Stimulated activated CD4-positive, alpha-beta T cell treated with anti-CD3 and anti-CD28 coated beads, TNF-alpha, amount 100 ng/mL, for 4 hours (primary cell): ENCODE results near the gene CDK19.

Experiments
- DNase-seq, 3 experiments: peaks; one replicate each; pipeline ENCODE4 v3.0.0-alpha.2; 2020; ENCODE audit warnings: low read depth in 3 of 3

CDK19 gene

GRCh38 chr6:110660066-110660655, 155.1 kb downstream of the CDK19 start:
- DNase-seq: no peak

GRCh38 chr6:110658631-110659211, 156.5 kb downstream of the CDK19 start:
- DNase-seq: no peak

DNA sequence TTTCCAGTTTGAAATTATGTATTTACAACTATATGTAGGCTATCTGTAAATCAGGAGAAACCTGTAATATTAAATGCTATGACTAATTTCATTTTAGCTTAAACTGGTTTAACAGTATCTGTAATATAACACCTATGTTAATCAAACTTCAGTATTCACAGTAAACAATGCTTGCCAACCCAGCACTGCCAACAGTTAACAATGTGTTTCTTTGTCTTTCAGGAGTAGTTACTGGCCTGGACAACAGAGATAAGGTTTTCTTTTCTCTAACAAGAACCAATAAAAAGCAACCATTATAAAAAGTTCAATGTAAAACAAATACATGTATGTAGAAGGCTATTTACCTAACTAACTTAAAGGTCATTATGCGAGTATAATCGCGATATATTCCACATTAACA, 158.8 kb downstream of the CDK19 start:
- no peak for DNase-seq

DNA sequence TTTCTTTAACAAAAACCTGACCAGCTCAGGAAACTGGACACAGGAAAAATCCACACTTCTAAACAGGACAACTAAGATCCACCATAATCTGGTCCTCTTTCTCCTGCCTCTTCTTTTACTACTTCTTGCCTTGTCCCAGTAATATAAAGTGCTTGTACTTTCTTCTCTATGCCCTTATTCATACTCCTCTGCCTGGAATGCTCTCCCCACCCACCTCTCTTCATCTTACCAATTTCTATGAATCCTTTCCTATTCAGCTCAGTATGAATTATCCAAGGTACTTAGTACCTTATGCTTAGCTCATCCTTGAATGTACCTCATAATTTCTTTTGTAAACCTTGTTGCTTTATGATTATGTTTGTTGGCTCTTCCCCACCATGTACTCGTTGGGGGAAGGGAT, 159.4 kb downstream of the CDK19 start:
- no peak for DNase-seq

- no peak for DNase-seq
These were observed 161.0 kb downstream of the CDK19 start for GRCh38 chr6:110654096-110654820.

GRCh38 chr6:110653381-110653780, 161.9 kb downstream of the CDK19 start:
- no peak for DNase-seq

- DNase-seq: no peak
These were observed 162.7 kb downstream of the CDK19 start for GRCh38 chr6:110652520-110652919.

DNA sequence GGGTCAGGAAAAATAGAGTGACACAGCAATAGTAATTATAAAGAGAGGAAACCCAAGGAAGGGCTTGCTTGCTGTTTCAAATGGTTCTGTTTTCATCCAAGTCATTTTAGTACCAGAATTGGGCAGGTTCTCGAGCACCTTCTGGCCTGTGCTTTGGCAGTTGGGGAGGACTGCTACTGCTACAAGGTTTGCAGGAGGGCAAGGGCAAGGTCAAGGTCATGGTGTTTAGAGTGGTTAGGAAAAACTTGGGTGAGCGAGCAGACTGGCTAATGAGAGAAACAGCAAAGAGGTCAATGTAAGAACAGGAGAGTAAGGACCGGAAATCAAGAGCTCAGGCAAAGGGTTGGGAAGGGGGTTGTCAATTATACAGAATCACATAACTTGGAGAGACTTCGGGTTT, 164.5 kb downstream of the CDK19 start:
- no peak for DNase-seq

DNA sequence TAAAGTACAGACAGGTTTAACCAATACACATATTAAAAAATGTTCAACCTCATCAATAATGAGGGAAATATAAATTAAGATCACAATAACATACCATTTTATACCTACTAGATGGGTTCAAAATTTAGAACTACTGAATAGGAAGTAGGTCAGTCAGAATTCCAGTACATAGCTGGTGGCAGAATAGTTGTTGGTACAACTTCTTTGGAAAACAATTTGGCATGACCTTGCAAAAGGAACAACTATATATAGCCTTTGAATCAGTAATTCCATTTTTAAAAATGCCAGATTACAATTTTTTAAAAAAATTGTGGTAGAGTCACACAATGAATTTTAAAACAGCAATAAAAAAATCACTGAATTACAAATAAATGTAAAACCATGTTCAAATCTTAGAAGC, 165.6 kb downstream of the CDK19 start:
- DNase-seq: no peak

DNA sequence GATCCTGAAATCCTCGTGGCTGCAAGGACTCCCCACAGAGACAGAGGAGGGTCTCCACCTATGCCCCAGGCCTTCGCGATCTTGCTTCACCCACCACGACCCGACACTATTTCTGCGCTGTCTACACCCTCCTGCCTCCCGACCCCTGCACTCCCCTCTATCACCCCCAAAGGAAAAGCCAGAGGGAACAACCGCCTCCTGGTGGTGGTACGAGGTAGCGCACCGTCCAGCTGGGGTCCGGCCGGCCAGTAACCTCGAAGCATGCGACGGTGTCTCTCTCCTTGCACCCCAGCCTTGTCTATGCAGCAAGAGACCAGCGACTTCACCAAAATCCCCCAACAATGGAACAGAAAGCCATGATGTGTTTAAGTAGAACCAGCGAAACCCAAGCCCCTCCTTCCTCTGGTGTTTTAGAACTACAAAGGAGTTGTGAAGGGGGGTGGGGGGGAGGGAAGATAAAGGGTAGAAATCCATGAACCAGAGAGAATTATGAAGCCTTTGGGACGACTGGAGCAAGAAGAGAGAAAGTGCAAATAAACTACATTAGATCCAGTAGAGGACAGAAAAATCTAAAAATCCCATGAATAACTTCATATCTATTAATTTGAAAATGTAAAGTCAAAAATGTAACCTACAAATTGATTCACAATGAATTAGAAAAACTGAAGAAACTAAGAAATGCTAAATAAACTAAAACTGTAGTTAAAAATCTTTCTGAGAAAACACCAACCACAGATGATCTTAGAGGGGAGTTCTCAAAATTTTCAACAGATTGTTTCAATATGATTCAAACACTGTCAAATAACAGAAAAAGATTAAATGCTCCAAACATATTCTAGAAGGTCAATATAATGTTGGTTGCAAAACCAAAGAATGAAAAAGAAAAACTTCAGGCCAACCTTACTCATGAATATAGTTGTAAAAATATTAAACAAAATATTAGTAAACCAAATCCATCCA, 168.0 kb downstream of the CDK19 start:
- DNase-seq: no peak

- DNase-seq: no peak
These were observed 168.9 kb downstream of the CDK19 start for GRCh38 chr6:110646419-110646698.

GRCh38 chr6:110645685-110646418, 169.4 kb downstream of the CDK19 start:
- no peak for DNase-seq

DNA sequence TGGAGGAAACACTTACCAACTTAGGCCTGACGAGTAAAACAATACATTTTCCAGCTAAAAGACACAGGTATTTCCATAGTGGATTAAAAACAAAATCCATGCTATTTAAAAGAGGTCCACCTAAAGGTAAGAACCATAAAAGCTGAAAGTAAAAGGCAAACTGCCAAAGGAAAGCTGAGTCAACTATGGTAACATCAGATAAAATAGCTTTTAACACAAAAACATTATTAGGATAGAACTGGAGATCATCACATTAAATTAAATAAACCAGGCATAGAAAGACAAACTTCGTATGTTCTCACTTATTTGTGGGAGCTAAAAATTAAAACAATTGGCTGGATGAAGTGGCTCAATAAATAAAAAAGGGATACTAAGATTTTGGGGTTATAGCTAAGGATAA, 172.1 kb downstream of the CDK19 start:
- DNase-seq: no peak

GRCh38 chr6:110642711-110643110, 172.6 kb downstream of the CDK19 start:
- no peak for DNase-seq

- DNase-seq: no peak
These were observed 178.5 kb downstream of the CDK19 start for GRCh38 chr6:110636781-110637180.

DNA sequence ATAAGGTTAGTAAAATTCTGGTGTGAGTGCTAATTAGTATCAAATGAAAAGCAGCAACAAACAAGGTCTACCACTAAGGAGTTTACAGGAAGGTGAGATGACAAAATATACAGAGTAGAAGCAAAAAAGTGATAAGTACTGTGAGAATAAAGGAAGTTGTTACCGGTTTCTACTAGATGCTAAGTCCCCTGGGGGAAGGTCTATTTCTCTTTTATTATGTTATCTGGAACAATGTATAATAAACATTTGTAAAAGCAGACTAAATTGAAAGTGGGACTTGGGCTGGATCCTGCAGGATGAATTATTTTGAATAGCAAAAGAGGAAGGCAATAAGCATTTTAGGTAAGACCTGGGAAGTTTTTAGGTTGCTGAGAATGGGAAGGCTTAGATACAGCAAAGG, 180.2 kb downstream of the CDK19 start:
- DNase-seq: no peak

DNA sequence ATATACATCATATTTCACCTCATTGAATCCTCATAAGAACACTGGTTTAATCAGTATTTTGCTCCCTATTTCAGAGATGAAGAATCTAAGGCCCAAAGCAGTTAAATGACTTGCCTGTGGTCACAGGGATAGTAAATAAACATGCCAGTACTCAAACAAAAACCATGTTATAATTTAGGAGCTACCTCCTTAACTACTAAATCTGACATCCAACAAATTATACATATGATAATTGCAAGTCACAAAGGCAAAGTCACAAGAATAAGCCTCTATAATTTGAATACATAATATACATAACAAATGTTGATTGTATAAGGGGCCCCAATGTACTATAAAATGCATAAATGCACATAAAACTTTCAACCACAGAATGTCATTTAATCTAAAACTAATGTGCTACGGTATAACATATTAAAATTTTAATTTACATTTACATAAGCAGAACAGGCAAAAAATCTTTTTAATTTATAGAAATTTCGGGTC, 181.5 kb downstream of the CDK19 start:
- DNase-seq: no peak

DNA sequence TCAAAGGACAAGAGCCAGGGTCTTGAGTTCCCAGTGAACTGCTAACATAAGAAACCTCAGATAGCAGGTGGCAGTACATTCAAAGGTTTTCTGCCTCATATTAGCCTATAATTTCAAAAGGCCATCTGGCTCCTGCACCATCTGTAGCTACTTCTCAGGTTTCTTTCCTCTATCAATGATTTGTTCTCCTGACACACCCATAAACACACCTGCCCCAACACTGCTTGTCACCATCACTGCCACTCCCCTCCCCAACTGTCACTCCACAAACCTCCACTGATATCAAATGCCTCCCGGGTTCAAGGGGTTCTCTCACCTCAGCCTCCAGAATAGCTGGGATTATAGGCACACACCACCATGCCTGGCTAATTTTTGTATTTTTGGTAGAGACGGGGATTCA, 186.1 kb downstream of the CDK19 start:
- DNase-seq: no peak

- DNase-seq: no peak
These were observed 186.9 kb downstream of the CDK19 start for GRCh38 chr6:110628330-110628729.

- no peak for DNase-seq
These were observed 188.8 kb downstream of the CDK19 start for GRCh38 chr6:110626442-110626841.

- DNase-seq: no peak
These were observed 189.4 kb downstream of the CDK19 start for GRCh38 chr6:110625883-110626282.
